ENCODE data around the gene CCZ1B. TPM values are rescaled to one million over a fixed set of nuclear protein-coding genes. Genes with fewer than 3 reads are reported as not detected.

The CCZ1B gene
- 24.9 and 47.5 TPM in 2 replicates for total RNA-seq

GRCh38 chr7:6826151-6826550 lies at the start of gene CCZ1B:
TSS of gene CCZ1B (minus strand) at chr7:6826275. CDS start at chr7:6826197, 78 bp downstream.

GRCh38 chr7:6753964-6754363 lies 72.1 kb downstream of the CCZ1B start, which contains the start of gene RSPH10B2:
TSS of gene RSPH10B2 (plus strand) at chr7:6754103. CDS start at chr7:6757678, 3,575 bp downstream.

Other genes starting within 250 kb of the CCZ1B start
- gene ZDHHC4, start 248.8 kb downstream of the CCZ1B start, total RNA-seq = 59.1 and 69.9 TPM in 2 replicates
- 17.4 and 20.0 TPM in 2 replicates for gene INTS15, start 236.3 kb downstream of the CCZ1B start, total RNA-seq
- gene ZNF853, start 210.7 kb downstream of the CCZ1B start, total RNA-seq = 1.4 and 2.4 TPM in 2 replicates
- 12.0 and 13.7 TPM in 2 replicates for gene ZNF316, start 189.0 kb downstream of the CCZ1B start, total RNA-seq
- 20.4 and 27.5 TPM in 2 replicates for gene ZNF12, start 119.3 kb downstream of the CCZ1B start, total RNA-seq
- 0.39 TPM in 1 of 2 replicates, not detected in the other for gene RSPH10B2, start 72.2 kb downstream of the CCZ1B start, total RNA-seq

Data from placental epithelial cell (primary cell).